IPS DF 19.7 (cell line): ENCODE results near the gene SLC20A1.
"Not testable (repeated sequence)": the region's sequence is repeated elsewhere in the genome, so short reads cannot be mapped to it uniquely, and the experiment has no call there.

ENCODE experiments used
- DNase-seq: peaks from one replicate; pipeline ENCODE4 v3.0.0-alpha.2; 2013; ENCODE audit warnings: low read depth, low spot score

SLC20A1 gene, protein sequence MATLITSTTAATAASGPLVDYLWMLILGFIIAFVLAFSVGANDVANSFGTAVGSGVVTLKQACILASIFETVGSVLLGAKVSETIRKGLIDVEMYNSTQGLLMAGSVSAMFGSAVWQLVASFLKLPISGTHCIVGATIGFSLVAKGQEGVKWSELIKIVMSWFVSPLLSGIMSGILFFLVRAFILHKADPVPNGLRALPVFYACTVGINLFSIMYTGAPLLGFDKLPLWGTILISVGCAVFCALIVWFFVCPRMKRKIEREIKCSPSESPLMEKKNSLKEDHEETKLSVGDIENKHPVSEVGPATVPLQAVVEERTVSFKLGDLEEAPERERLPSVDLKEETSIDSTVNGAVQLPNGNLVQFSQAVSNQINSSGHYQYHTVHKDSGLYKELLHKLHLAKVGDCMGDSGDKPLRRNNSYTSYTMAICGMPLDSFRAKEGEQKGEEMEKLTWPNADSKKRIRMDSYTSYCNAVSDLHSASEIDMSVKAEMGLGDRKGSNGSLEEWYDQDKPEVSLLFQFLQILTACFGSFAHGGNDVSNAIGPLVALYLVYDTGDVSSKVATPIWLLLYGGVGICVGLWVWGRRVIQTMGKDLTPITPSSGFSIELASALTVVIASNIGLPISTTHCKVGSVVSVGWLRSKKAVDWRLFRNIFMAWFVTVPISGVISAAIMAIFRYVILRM

DNA sequence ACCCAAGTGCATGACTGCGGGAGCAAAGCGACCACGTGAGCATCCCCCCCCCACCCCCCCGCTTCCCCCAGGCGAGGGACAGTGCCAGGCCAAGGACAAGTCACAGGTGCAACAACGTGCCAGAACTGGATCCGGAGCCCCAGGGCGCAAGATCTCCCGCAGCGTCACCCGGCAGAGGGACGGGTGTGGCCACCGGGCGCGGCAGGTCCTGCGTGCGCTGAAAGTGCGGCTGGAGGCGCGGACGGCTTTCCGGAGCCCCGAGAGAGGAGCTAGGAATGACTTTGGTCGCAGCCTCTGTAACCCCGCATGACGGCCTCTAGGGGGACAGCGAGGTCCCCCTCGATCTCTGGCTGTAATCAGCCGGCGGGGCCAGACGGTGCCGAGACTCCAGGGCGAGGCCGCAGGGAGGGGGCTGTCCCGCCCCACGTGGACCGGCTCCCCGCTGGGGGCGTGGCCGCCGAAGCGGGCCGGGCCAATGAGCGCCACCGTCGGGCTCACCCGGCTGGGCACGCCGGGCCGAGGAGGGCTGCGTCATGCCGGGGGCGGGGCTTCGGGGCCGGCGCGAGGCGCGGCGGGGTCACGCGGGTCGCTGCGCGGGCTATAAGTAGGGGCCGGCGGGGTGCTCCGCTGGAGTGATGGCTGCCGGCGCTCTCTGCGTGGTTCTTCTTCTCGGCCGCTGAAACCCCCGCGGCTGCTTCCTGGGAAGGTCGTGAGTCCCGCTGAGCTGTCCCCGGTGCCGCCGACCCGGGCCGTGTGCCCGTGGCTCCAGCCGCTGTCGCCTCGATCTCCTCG lies at the start of gene SLC20A1:
Gene SLC20A1, plus strand, starts transcription at position 630 of the 792 bp plus-strand sequence. CDS start 890 bp downstream, outside the sequence.
- DNase-seq, result peak; percentile 89

DNA sequence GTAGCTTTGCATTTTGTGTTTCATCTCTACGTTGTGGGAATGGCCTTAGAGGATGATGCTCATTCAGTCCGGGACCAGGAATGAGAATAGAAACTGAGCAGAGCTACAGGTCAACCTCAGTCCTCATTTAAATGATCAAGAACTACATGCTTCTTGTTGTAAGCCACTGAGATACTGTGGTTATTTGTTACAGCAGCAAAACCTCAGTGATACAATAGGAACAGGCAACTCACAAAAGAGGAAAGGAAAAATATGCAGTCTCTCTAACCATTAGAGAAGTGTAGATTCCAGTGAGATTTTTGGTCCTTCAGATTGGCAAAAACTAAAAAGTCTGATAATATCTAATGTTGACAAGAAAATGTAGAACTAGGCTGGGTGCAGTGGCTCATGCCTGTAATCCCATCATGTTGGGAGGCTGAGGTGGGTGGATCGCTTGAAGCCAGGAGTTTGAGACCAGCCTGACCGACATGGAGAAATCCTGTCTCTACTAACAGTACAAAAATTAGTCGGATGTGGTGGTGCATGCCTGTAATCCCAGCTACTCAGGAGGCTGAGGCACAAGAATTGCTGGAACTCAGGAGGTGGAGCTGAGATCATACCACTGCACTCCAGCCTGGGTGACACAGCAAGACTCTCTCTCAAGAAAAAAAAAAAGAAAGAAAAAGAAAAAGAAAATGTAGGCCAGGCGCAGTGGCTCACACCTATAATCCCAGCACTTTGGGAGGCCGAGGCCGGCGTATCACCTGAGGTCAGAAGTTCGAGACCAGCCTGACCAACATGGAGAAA lies 48.0 kb upstream of the SLC20A1 start:
- DNase-seq, result no peak

DNA sequence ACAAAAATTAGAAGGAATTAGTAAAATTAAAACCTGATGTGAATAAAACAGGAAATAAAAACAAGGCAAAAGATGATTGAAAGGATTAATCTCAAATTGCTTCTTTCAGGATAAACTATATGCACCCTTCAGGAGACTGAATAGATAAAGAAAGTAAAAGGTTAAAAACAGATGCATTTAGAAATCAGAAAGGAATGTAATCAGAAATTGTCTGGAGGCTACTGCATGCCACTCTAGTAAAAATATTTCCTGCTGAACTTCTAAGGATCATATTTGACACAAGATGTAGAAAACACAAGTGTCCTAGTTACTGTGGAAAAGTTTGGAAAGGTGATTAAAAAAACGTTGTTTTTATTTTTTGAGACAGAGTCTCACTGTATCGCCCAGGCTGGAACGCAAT lies 45.1 kb upstream of the SLC20A1 start:
- DNase-seq, result no peak

DNA sequence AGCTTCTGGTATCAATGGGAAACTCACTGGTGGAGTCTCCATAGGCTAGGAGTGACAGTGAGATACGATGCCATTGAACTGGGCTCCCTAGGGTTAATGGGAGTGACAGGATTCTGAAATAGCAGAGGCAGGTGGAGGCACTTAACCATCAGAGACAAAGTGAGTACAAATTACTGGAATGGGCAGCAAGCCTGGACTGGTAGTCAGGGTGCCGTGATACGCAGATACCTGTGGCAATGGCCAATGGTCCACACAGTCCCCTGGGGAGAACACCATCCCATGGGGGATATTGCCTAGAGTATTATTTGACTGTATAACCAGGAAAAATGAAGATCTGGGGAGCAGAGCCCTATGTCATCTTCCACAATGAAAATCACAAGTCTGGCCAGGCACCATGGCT lies 44.0 kb upstream of the SLC20A1 start:
- no peak for DNase-seq

DNA sequence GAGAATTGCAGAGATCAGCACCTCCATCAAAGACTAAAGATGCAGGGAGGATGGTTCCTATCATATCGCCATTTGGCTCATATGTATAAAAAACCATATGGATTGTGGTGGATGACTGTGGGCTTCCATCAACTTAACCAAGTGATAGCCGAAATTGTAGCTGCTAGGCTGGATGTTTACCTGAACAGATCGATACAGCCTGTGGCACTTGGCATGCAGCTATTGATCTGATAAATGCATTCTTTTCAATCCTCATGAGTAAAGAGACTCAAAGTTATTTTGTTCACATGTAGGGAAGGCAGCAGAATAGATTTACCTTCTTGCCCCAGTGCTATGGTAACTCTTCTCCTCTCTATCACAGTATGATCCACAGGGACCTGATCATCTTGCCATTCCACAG lies 42.8 kb upstream of the SLC20A1 start:
- DNase-seq, result no peak

DNA sequence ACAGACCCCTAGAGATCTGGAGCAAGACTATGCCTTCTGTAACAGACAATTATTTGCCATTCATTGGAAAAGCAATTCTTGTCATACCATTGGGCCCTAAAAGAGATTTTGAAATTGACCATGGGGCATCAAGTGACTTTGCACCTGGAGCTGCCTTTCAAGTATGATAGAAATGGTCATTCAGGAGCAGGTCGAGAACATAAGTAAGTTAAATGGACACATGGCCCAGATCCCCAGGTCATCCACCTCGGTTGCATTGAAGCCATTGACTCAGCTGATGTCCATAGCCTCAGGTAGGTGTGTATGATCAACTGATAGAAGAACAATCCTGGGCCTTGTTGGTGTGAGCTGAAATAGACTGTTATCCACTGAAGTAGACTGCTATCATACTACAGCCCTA lies 42.0 kb upstream of the SLC20A1 start:
- no peak for DNase-seq

DNA sequence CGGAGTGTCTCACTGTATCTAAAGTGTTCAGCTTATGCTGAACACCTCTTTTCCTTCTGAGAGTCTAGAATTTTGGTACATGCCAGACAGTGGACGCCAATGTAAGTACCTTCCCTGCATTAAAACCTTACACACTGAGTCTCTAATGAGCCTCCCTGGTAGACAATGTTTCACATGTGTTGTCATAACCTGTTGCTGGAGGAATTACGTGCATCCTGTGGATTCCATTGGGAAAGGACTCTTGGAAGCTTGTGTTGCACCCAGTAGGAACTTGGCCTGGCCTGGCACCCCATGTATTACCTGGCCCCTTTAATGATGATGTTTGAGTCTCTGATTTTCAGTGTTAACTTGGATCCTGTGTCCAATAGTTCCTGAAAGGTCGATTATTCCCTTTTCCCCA lies 40.8 kb upstream of the SLC20A1 start:
- DNase-seq, result no peak

DNA sequence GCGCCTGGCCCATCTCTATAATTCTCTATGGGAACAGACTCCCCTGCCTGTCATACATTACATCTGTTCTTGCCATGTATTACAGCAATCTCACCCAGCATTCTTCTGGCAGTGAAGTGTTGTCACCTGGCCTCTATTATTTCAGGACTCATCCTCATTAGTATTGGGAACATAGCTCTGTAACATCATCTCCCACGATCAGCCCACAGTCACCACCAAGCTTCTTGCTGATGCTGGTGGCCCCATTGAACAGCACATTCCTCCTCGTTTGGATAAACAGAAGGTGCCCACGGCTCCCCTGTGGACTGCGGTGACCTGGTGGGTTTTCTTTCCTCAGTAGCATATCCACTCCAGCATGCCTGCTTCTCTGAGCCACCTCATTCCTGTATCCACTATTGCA lies 39.8 kb upstream of the SLC20A1 start:
- DNase-seq, result no peak

DNA sequence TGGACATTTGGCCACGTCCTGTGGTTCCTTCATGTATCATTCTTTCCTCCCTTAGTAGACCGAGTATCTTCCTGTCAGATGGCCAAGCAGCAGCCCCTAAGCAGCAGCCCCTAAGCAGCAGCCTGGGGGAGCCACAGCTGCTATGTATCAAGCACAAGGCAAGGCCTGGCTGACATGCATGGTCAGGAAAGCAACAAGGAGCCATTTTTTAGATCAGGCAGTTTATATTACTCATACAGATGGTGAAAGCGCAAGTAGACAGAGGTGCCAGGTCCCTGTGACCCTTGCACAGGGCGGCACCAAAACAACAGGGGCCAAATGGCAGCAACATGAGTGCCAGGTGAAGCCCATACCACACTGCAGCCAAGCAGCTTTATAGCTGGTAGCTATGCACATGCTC lies 39.2 kb upstream of the SLC20A1 start:
- DNase-seq, result no peak

DNA sequence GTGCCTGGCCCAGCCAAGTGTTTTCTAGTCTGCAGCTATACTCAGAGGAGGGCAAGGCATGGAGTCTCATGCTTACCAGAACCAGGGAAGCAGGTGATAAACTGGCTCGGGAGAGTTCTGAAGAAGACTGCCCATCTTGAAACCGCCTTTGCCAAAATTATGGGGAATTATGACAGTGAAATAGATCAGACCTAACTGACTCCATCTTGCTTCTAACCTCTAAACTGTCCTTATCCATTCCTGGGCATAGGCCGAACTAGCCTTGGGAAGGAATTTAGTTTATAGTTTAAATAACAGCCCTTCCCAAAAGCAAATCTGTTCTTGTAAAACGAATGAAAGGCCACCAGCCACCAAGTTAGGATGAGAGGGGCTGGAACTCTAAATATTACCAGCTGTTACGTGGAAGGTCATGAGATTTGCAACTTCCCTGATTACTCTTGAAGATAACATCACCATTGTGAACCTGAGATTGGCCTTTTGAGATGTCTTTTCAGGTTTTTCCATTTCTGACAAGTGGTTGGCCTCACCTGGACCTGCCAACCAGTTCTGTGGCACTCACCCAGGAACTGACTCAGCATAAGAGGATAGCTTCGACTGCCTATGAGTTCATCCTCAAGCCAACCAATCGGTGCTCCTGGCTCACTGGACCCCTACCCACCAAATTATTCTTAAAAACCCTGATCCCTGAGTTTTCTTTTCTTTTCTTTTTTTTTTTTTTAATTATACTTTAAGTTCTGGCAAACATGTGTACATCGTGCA lies 37.9 kb upstream of the SLC20A1 start:
- no peak for DNase-seq

DNA sequence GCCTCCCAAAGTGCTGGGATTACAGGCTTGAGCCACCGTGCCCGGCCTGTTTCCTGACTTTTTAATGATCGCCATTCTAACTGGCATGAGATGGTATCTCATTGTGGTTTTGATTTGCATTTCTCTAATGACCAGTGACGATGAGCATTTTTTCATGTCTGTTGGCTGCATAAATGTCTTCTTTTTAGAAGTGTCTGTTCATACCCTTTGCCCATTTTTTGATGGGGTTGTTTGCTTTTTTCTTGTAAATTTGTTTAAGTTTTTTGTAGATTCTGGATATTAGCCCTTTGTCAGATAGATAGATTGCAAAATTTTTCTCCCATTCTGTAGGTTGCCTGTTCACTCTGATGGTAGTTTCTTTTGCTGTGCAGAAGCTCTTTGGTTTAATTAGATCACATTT lies 36.4 kb upstream of the SLC20A1 start:
- not testable (repeated sequence) for DNase-seq

DNA sequence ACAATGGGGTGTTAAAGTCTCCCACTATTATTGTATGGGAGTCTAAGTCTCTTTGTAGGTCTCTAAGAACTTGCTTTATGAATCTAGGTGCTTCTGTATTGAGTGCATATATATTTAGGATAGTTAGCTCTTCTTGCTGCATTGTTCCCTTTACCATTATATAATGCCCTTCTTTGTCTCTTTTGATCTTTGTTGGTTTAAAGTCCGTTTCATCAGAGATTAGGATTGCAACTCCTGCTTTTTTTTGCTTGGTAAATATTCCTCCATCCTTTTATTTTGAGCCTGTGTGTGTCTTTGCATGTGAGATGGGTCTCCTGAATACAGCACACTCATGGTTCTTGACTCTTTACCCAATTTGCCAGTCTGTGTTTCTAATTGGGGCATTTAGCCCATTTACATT lies 33.5 kb upstream of the SLC20A1 start:
- not testable (repeated sequence) for DNase-seq

DNA sequence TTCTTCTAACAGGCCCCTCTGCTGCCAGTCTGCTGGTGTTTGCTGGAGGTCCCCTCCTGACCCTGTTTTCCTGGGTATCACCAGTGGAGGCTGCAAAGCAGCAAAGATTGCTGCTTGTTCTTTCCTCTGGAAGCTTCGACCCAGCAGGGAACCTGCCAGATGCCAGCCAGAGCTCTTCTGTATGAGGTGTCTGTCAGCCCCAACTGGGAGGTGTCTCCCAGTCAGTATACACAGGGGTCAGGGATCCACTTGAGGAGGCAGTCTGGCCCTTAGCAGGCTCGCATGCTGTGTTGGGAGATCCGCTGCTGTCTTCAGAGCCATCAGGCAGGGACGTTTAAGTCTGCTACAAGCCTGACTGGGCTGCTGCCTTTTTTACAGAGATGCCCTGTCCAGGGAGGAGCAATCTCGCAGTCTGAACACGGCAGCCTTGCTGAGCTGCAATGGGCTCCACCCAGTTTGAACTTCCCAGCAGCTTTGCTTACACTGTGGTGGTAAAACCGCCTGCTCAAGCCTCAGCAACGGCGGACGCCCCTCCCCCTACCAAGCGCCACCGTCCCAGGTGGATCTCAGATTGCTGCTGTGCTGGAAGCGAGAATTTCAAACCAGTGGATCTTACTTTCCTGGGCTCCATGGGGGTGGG lies 31.4 kb upstream of the SLC20A1 start:
- no peak for DNase-seq

DNA sequence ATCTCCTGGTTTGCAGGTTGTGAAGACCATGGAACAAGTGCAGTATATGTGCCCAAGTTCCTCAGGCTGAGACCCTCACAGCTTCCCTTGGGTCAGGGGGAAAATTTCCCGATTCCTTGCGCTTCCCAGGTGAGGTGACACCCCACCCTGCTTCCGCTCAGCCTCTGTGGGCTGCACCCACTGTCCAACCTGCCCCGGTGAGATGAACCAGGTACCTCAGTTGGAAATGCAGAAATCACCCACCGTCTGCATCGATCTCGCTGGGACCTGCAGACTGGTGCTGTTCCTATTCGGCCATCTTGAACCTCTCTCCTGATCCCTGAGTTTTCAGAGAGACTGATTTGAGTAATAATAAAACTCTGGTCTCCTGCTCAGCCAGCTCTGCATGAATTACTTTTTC lies 30.7 kb upstream of the SLC20A1 start:
- no peak for DNase-seq

DNA sequence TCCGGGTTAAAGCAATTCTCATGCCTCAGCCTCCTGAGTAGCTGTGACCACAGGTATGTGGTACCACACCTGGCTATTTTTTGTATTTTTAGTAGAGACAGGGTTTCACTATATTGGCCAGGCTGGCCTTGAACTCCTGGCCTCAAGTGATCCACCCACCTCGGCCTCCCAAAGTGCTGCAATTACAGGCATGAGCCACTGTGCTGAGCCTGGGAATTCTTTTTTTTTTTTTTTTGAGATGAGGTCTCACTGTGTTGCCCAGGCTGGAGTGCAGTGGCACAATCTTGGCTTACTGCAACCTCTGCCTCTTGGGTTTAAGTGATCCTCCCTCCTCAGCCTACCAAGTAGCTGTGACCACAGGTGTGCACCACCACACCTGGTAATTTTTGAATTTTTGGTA lies 29.9 kb upstream of the SLC20A1 start:
- not testable (repeated sequence) for DNase-seq

DNA sequence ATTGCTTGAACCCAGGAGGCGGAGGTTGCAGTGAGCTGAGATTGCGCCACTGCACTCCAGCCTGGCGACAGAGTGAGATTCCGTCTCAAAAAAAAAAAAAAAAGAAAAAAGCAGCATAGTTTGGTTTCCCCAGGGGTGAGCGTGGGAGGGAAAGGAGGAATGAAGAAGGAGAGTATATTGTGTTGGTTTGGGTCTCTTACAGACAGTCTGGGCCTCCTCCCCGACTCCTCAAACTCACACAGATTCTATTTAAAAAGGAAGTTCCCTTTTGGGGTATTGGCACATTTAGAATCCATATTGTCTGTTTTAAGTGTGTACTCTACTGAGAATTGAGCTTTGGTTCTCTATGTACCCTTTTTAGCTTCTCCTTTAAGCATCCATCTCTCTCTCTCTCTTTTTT lies 27.4 kb upstream of the SLC20A1 start:
- no peak for DNase-seq

DNA sequence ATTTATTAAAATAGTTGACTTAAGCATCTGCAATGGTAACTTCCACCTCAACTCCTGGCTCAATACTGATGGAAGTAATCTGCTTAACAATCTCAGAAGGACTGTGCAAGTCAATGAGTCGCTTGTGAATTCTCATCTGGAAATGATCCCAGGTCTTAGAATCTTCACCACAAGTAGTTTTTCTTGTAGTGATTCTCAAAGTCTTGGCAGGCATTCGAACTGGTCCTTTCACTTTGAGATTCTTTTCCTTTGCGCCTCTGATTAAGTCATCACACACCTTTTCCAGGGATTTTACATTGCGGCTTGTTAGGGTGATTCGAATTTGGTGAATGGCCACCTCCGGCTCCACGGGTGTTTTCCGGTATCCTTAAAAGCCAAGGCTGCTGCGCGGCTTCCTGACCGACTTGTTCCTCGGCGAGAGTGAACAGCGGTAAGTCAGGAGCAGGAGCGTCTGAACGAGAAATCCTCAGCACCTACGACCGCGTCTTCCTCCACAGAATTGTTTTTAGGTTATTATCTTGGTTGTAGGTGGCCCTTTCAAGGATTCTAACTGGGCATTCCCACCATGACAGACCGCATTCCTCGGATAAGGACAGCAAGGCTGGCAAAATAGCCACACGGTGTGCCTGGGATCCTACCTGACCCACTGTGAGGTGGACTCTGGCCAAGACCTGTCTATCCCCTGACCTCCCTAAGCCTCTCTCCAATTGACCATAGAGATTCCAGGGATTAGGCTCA lies 23.8 kb upstream of the SLC20A1 start:
- no peak for DNase-seq

DNA sequence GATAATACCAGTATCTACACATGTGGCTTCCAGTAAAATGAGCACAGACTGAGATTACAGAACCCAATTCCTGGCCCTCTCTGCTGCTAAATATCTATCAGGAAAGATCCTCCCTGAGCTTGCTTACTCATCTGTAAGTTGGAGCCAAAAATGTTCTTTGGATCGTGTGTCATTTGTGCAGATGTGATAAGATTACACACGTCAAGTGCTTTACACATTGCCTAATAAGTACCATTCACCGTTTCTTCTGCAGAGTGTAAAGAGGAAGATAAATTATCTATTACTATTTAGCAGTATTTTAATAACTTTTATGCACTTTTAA lies 23.2 kb upstream of the SLC20A1 start:
- DNase-seq, result no peak

DNA sequence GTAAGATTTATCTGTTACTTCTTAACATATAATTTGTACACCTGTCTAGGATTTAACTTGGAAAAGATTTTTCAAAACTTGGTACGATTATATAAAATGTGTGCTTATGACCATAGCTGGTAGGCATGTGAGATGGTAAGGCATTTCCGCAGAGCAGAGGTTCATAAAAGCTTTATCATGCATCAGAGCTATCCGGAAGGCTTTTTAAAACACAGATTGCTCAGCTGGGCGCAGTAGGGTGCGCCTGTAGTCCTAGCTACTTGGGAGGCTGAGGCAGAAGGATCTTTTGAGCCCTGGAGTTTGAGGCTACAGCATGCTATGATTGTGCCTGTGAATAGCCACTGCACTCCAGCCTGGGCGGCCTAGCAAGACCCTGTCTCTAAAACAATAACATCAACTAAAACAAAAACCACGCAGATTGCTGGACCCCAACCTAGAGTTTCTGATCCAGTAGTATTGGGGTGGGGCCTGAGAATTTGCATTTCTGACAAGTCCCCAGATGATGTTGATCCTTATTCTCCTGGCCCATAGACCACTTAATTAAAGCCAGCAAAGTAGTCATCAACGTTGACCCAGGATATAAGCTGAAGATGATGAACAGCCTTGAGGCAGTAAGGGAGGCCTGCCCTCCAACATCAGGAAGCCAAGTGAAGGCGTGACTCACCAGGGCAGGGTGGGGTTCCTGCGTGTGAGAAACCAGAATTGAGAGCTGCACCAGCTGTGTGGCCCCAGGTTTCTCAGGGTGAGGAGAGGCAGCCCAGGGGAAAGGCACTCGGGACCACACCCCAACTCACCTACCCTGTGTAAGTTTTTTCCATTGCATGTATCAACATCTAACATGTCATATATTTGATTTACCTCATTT lies 21.6 kb upstream of the SLC20A1 start:
- no peak for DNase-seq
